H1 (cell line): ENCODE measurements around the gene ITIH4. TPM values are rescaled to one million over a fixed set of nuclear protein-coding genes. Genes with fewer than 3 reads are reported as not detected.

Experiments
- ATF3 ChIP-seq: IDR thresholded peaks from 2 replicates; pipeline ENCODE4 v1.6.1; 2011; ENCODE audit warnings: low read depth, mild to moderate bottlenecking, low read length; ENCODE audit not compliant: insufficient read depth
- CBX5 ChIP-seq: fragments of 300-800, 300-1000 bp; sonication (generic); IDR thresholded peaks from 2 replicates; pipeline ENCODE4 v1.7.1; 2016; ENCODE audit warnings: antibody characterized with exemption, low read length, low read depth
- CHD2 ChIP-seq: IDR thresholded peaks from 2 replicates; pipeline ENCODE4 v1.6.1; 2012; ENCODE audit warnings: low read length, improper control_type of control experiment
- SUZ12 ChIP-seq: fragments of 200-600 bp; sonication (generic); IDR thresholded peaks from 2 replicates; pipeline ENCODE4 v1.6.1; 2012; ENCODE audit warnings: mild to moderate bottlenecking, inconsistent platforms, low read length, moderate library complexity, mixed read lengths
- ZNF274 ChIP-seq: IDR thresholded peaks from 2 replicates; pipeline ENCODE4 v1.7.0; 2012; ENCODE audit warnings: low read length, borderline replicate concordance; ENCODE audit errors: extremely low read depth
- polyA plus RNA-seq, 7 experiments: library from polyadenylated mRNA; depleted of rRNA in 3 of 7; stranded (reverse) in 5 of 7; unstranded in 2 of 7; fragments of >200 nt in 5 of 7; fragments of 200-250 nt in 2 of 7; gene quantifications; 1 replicate in 5 of 7; 2 replicates in 1 of 7; 4 replicates in 1 of 7; pipeline versions ENCODE4 v1.2.1 to v1.2.3, GENCODE V29; 2011 to 2013; ENCODE audit warnings: missing spikeins in 2 of 7, mixed read lengths in 2 of 7
- total RNA-seq: library from RNA; stranded (reverse); fragmentation: NEBNext Ultra II Directional; extraction: Animal tissue kit (Norgen Biotek cat#: 25700); gene quantifications from 2 replicates; pipeline ENCODE4 v1.2.1, GENCODE V29; 2021

ITIH4 gene
- total and polyA plus RNA-seq, 2 of the 8 experiments (the other 6 are each of a cell fraction or from before 2014, with no cell fraction given): 3.4 to 3.7 TPM

GRCh38 chr3:52880047-52880446, 49.6 kb upstream of the ITIH4 start (continued):
- no peak for TF ChIP-seq CBX5
- no peak for TF ChIP-seq CHD2
- TF ChIP-seq ATF3: no peak
- TF ChIP-seq ZNF274: no peak
- TF ChIP-seq SUZ12: no peak
